Measurements from ENCODE around the gene TSPOAP1.

DNA sequence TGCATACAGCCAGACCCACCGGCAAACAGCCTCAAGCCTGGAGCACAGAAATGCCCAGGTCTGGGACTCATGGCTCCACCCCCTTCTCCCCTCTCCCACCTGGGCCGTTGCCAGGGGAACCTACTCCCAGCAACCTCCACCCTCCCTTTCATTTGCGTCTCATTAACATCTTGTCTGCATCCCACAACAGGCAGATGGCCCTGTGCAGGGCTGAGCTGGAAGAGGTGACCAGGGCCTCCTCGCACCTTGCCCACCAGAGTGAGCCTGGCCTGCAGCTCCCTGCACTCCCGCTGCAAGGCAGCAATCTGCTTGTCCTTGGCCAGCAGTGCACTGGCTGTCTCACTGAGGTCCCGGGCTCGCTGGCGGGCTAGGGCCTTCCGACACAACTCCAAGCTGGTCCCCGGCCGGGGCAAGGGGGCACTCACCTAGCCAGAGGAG is 3.3 kb downstream of the TSPOAP1 start:
- TF ChIP-seq, protein P1, sequence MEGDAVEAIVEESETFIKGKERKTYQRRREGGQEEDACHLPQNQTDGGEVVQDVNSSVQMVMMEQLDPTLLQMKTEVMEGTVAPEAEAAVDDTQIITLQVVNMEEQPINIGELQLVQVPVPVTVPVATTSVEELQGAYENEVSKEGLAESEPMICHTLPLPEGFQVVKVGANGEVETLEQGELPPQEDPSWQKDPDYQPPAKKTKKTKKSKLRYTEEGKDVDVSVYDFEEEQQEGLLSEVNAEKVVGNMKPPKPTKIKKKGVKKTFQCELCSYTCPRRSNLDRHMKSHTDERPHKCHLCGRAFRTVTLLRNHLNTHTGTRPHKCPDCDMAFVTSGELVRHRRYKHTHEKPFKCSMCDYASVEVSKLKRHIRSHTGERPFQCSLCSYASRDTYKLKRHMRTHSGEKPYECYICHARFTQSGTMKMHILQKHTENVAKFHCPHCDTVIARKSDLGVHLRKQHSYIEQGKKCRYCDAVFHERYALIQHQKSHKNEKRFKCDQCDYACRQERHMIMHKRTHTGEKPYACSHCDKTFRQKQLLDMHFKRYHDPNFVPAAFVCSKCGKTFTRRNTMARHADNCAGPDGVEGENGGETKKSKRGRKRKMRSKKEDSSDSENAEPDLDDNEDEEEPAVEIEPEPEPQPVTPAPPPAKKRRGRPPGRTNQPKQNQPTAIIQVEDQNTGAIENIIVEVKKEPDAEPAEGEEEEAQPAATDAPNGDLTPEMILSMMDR (CRISPR knock-in tag; IDR thresholded peaks at IDR 0.05): no peak
- TF ChIP-seq EZH2 (conservative IDR thresholded peaks at IDR 0.05; ENCODE audit: low read depth, low read length) (no peak), POLR2A (IDR thresholded peaks at IDR 0.05; ENCODE audit: insufficient read depth in 1 of 2, low read depth in 2 of 2, low read length in 2 of 2) (no peak), KAT2B (IDR thresholded peaks at IDR 0.05; ENCODE audit: borderline replicate concordance, low read depth, low read length) (no peak), GTF2F1 (IDR thresholded peaks at IDR 0.05; ENCODE audit: low read length) (no peak), GABPA (IDR thresholded peaks at IDR 0.05; ENCODE audit: low read depth, low read length) (no peak), GABPA (CRISPR knock-in tag; IDR thresholded peaks at IDR 0.05; ENCODE audit: low read depth) (no peak), HOXA7 (CRISPR knock-in tag; IDR thresholded peaks at IDR 0.05) (no peak), ZNF777 (CRISPR knock-in tag; IDR thresholded peaks at IDR 0.05) (no peak), HNF4G (IDR thresholded peaks at IDR 0.05; ENCODE audit: borderline replicate concordance, low read depth, low read length) (no peak), HNF4G (CRISPR knock-in tag; IDR thresholded peaks at IDR 0.05; ENCODE audit: borderline replicate concordance, low read depth) (no peak)
- TF ChIP-seq, protein P2, sequence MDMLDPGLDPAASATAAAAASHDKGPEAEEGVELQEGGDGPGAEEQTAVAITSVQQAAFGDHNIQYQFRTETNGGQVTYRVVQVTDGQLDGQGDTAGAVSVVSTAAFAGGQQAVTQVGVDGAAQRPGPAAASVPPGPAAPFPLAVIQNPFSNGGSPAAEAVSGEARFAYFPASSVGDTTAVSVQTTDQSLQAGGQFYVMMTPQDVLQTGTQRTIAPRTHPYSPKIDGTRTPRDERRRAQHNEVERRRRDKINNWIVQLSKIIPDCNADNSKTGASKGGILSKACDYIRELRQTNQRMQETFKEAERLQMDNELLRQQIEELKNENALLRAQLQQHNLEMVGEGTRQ (IDR thresholded peaks at IDR 0.05; ENCODE audit: low read depth, low read length): no peak
- TF ChIP-seq, protein P2 (CRISPR knock-in tag; IDR thresholded peaks at IDR 0.05; ENCODE audit: borderline replicate concordance): no peak

All from HepG2 (cell line).